Measurements from ENCODE around the gene MFSD12.
A peak's percentile ranks its signal among the peaks of the same experiment; 100 is the strongest.
"Not testable (repeated sequence)": the region's sequence is repeated elsewhere in the genome, so short reads cannot be mapped to it uniquely, and the experiment has no call there.

MFSD12 gene

GRCh38 chr19:3584036-3584802 lies 26.8 kb upstream of the MFSD12 start:
- H3K27me3 ChIP-seq (ENCODE audit: control insufficient read depth, insufficient read depth, low read length): peaks cover 24% of the 10 kb centered on the region
- H3K9ac ChIP-seq (ENCODE audit: low read depth, low read length); H3K36me3 ChIP-seq (ENCODE audit: control insufficient read depth, insufficient read depth, low read length); H3K4me1 ChIP-seq (ENCODE audit: control insufficient read depth, insufficient read depth, low read length); H3K4me3 ChIP-seq (ENCODE audit: low read depth, low read length); H3K9me3 ChIP-seq (ENCODE audit: control insufficient read depth, insufficient read depth, low read length); H3K27ac ChIP-seq (ENCODE audit: low read depth, low read length): not testable (repeated sequence)

GRCh38 chr19:3581792-3582191 lies 24.4 kb upstream of the MFSD12 start:
- not testable (repeated sequence) for H3K36me3 ChIP-seq (ENCODE audit: control insufficient read depth, insufficient read depth, low read length); H3K9ac ChIP-seq (ENCODE audit: low read depth, low read length); H3K4me3 ChIP-seq (ENCODE audit: low read depth, low read length); H3K9me3 ChIP-seq (ENCODE audit: control insufficient read depth, insufficient read depth, low read length); H3K4me1 ChIP-seq (ENCODE audit: control insufficient read depth, insufficient read depth, low read length); H3K27ac ChIP-seq (ENCODE audit: low read depth, low read length)
- H3K27me3 ChIP-seq (ENCODE audit: control insufficient read depth, insufficient read depth, low read length): peaks cover 24% of the 10 kb centered on the region

GRCh38 chr19:3580156-3580934 lies 23.0 kb upstream of the MFSD12 start:
- no peak overlapping the region for H3K4me3 ChIP-seq (ENCODE audit: low read depth, low read length)
- no peak overlapping the region for H3K27ac ChIP-seq (ENCODE audit: low read depth, low read length)
- no peaks in the 10 kb centered on the region for H3K9me3 ChIP-seq (ENCODE audit: control insufficient read depth, insufficient read depth, low read length)
- no peak overlapping the region for H3K9ac ChIP-seq (ENCODE audit: low read depth, low read length)
- H3K36me3 ChIP-seq (ENCODE audit: control insufficient read depth, insufficient read depth, low read length): no peaks in the 10 kb centered on the region
- peaks cover 12% of the 10 kb centered on the region for H3K27me3 ChIP-seq (ENCODE audit: control insufficient read depth, insufficient read depth, low read length)
- peaks cover 9% of the 10 kb centered on the region for H3K4me1 ChIP-seq (ENCODE audit: control insufficient read depth, insufficient read depth, low read length)

- Histone ChIP-seq H3K9ac (ENCODE audit: low read depth, low read length) (no peak overlapping the region), H3K4me1 (ENCODE audit: control insufficient read depth, insufficient read depth, low read length) (peaks cover 9% of the 10 kb centered on the region), H3K4me3 (ENCODE audit: low read depth, low read length) (peak overlapping the region; percentile 58), H3K27me3 (ENCODE audit: control insufficient read depth, insufficient read depth, low read length) (peaks cover 3% of the 10 kb centered on the region; the same call in 1 of the 2 replicates), H3K27ac (ENCODE audit: low read depth, low read length) (no peak overlapping the region), H3K9me3 (ENCODE audit: control insufficient read depth, insufficient read depth, low read length) (no peaks in the 10 kb centered on the region), H3K36me3 (ENCODE audit: control insufficient read depth, insufficient read depth, low read length) (peaks cover 6% of the 10 kb centered on the region)
These were observed 21.0 kb upstream of the MFSD12 start for GRCh38 chr19:3578390-3578789.

- no peak overlapping the region for H3K27ac ChIP-seq (ENCODE audit: low read depth, low read length)
- H3K9me3 ChIP-seq (ENCODE audit: control insufficient read depth, insufficient read depth, low read length): no peaks in the 10 kb centered on the region
- peaks cover 6% of the 10 kb centered on the region for H3K36me3 ChIP-seq (ENCODE audit: control insufficient read depth, insufficient read depth, low read length)
- peaks cover 9% of the 10 kb centered on the region for H3K4me1 ChIP-seq (ENCODE audit: control insufficient read depth, insufficient read depth, low read length)
- H3K27me3 ChIP-seq (ENCODE audit: control insufficient read depth, insufficient read depth, low read length): no peaks in the 10 kb centered on the region
- H3K4me3 ChIP-seq (ENCODE audit: low read depth, low read length): peak overlapping the region; percentile 58
- no peak overlapping the region for H3K9ac ChIP-seq (ENCODE audit: low read depth, low read length)
These were observed 20.4 kb upstream of the MFSD12 start for GRCh38 chr19:3577723-3578344.

GRCh38 chr19:3576696-3577443 lies 19.5 kb upstream of the MFSD12 start:
- Histone ChIP-seq H3K27me3 (ENCODE audit: control insufficient read depth, insufficient read depth, low read length) (no peaks in the 10 kb centered on the region), H3K4me1 (ENCODE audit: control insufficient read depth, insufficient read depth, low read length) (peaks cover 13% of the 10 kb centered on the region), H3K4me3 (ENCODE audit: low read depth, low read length) (peak overlapping the region; percentile 64), H3K9ac (ENCODE audit: low read depth, low read length) (no peak overlapping the region), H3K27ac (ENCODE audit: low read depth, low read length) (peak overlapping the region; percentile 64), H3K36me3 (ENCODE audit: control insufficient read depth, insufficient read depth, low read length) (peaks cover 6% of the 10 kb centered on the region), H3K9me3 (ENCODE audit: control insufficient read depth, insufficient read depth, low read length) (no peaks in the 10 kb centered on the region)

- Histone ChIP-seq H3K4me1 (ENCODE audit: control insufficient read depth, insufficient read depth, low read length) (peaks cover 13% of the 10 kb centered on the region), H3K27me3 (ENCODE audit: control insufficient read depth, insufficient read depth, low read length) (no peaks in the 10 kb centered on the region), H3K9ac (ENCODE audit: low read depth, low read length) (no peak overlapping the region), H3K27ac (ENCODE audit: low read depth, low read length) (peak overlapping the region; percentile 64), H3K4me3 (ENCODE audit: low read depth, low read length) (peak overlapping the region; percentile 64), H3K36me3 (ENCODE audit: control insufficient read depth, insufficient read depth, low read length) (peaks cover 6% of the 10 kb centered on the region), H3K9me3 (ENCODE audit: control insufficient read depth, insufficient read depth, low read length) (no peaks in the 10 kb centered on the region)
These were observed 18.7 kb upstream of the MFSD12 start for GRCh38 chr19:3575949-3576673.

GRCh38 chr19:3575260-3575741 lies 17.9 kb upstream of the MFSD12 start:
- H3K27ac ChIP-seq (ENCODE audit: low read depth, low read length): no peak overlapping the region
- peaks cover 13% of the 10 kb centered on the region for H3K4me1 ChIP-seq (ENCODE audit: control insufficient read depth, insufficient read depth, low read length)
- no peak overlapping the region for H3K9ac ChIP-seq (ENCODE audit: low read depth, low read length)
- no peaks in the 10 kb centered on the region for H3K27me3 ChIP-seq (ENCODE audit: control insufficient read depth, insufficient read depth, low read length)
- no peaks in the 10 kb centered on the region for H3K9me3 ChIP-seq (ENCODE audit: control insufficient read depth, insufficient read depth, low read length)
- no peak overlapping the region for H3K4me3 ChIP-seq (ENCODE audit: low read depth, low read length)
- H3K36me3 ChIP-seq (ENCODE audit: control insufficient read depth, insufficient read depth, low read length): peaks cover 6% of the 10 kb centered on the region

GRCh38 chr19:3573858-3574637 lies 16.7 kb upstream of the MFSD12 start:
- peak overlapping the region; percentile 75 for H3K27ac ChIP-seq (ENCODE audit: low read depth, low read length)
- peaks cover 6% of the 10 kb centered on the region for H3K36me3 ChIP-seq (ENCODE audit: control insufficient read depth, insufficient read depth, low read length)
- H3K4me3 ChIP-seq (ENCODE audit: low read depth, low read length): peak overlapping the region; percentile 85
- H3K9me3 ChIP-seq (ENCODE audit: control insufficient read depth, insufficient read depth, low read length): no peaks in the 10 kb centered on the region
- H3K27me3 ChIP-seq (ENCODE audit: control insufficient read depth, insufficient read depth, low read length): no peaks in the 10 kb centered on the region
- H3K9ac ChIP-seq (ENCODE audit: low read depth, low read length): no peak overlapping the region
- peaks cover 13% of the 10 kb centered on the region for H3K4me1 ChIP-seq (ENCODE audit: control insufficient read depth, insufficient read depth, low read length)
